ENCODE measurements around the gene MUC22.

DNA sequence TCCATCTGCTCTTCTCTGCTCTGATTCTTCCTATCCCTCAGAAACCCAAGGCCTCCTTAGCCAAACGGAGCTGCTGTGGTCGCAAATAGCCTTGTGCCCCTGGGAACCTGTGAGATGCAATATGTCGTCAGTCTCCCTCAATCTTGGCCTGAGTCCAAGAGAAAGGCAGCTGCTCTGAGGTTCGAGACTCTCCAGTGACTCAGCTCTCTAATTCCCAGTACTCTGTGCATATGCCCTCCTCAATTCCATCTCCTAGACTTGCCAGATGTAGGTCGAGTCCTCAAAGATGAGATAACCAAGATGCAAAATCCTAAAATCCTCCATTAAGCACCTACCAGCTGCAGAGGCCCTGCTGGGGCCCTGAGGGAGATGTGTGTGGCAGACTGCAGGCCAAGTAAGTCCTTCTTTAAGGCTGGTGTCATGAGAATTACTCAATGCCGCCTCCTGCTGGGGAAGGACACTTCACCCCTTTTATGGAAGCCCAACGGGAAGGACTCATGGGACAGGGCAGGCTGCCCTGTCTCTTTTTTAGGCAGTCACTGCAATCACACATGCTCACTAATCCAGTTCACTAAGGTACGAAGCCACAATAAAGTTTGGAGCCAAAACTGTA is 73.6 kb downstream of the MUC22 start:
- TF ChIP-seq, protein P1, sequence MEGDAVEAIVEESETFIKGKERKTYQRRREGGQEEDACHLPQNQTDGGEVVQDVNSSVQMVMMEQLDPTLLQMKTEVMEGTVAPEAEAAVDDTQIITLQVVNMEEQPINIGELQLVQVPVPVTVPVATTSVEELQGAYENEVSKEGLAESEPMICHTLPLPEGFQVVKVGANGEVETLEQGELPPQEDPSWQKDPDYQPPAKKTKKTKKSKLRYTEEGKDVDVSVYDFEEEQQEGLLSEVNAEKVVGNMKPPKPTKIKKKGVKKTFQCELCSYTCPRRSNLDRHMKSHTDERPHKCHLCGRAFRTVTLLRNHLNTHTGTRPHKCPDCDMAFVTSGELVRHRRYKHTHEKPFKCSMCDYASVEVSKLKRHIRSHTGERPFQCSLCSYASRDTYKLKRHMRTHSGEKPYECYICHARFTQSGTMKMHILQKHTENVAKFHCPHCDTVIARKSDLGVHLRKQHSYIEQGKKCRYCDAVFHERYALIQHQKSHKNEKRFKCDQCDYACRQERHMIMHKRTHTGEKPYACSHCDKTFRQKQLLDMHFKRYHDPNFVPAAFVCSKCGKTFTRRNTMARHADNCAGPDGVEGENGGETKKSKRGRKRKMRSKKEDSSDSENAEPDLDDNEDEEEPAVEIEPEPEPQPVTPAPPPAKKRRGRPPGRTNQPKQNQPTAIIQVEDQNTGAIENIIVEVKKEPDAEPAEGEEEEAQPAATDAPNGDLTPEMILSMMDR (IDR thresholded peaks at IDR 0.05; ENCODE audit: low read depth, low read length) = peak; percentile 30
- TF ChIP-seq EZH2phosphoT487 (IDR thresholded peaks at IDR 0.05; ENCODE audit: low read depth) = no peak

Data from OCI-LY3 (cell line).